ELR (cell line): Measurements from ENCODE around the gene HSD17B12.

Source experiments
- DNase-seq: peaks from one replicate; pipeline ENCODE4 v3.0.0-alpha.2; 2015; ENCODE audit warnings: low read depth

The HSD17B12 gene

GRCh38 chr11:43806976-43807375 is 126.4 kb downstream of the HSD17B12 start:
- no peak for DNase-seq

DNA sequence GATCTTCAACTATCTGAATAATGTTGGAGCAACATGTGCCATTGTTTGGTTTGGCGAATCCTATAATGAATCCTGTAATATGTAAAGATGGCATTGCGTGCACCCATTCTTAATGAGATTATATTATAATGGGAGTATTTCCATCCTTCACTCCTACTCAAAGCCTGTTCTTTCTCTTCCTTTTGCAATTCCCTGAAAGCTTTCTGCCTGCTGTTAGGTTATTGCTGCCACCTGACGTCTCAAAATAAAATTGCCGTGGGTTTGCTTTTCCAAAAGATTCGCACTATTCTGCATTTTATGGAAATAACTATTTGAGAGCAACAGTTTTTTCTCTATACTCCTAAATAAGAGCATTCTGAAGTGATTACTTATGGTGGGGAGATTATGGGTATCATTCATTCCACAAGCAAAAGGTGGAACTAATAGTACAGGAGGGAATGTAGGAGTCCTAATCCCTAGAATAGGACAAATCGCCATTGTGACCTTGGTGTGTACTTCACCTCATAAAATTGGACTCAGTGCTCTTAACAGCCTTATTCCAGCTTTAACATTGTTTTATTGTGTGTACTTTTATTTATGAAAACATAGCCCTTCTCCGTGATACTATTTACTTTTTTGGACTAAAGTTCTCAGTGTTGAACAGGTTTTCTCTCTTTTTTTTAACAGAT is 130.5 kb downstream of the HSD17B12 start:
- DNase-seq, result peak; percentile 11

- DNase-seq, result no peak
Measured at GRCh38 chr11:43812471-43812870, 131.9 kb downstream of the HSD17B12 start.

GRCh38 chr11:43818220-43818619 is 137.7 kb downstream of the HSD17B12 start:
- peak; percentile 87 for DNase-seq

DNA sequence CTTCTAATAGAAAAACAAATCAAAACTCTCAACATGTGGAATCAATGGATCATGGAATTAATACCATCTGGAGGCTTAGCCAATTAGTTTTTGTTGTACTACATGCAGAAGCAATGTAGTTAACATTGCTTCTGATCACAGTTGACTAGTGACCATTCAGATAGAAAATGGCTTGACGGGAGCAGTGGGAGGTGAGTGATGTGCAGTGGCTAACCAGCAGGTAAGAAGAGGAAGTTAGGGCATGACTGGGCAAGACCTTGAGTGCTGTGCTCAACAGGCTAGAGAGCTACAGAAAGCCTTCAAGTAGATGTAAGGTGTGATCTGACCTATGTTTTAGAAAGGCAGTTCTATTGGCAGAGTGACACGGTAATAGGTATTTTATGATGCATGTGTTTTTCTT is 139.4 kb downstream of the HSD17B12 start:
- no peak for DNase-seq

GRCh38 chr11:43823316-43823715 is 142.8 kb downstream of the HSD17B12 start:
- DNase-seq, result no peak

GRCh38 chr11:43823851-43824250 is 143.3 kb downstream of the HSD17B12 start:
- no peak for DNase-seq

- DNase-seq, result peak; percentile 65
Measured at GRCh38 chr11:43825217-43825816, 144.8 kb downstream of the HSD17B12 start.

DNA sequence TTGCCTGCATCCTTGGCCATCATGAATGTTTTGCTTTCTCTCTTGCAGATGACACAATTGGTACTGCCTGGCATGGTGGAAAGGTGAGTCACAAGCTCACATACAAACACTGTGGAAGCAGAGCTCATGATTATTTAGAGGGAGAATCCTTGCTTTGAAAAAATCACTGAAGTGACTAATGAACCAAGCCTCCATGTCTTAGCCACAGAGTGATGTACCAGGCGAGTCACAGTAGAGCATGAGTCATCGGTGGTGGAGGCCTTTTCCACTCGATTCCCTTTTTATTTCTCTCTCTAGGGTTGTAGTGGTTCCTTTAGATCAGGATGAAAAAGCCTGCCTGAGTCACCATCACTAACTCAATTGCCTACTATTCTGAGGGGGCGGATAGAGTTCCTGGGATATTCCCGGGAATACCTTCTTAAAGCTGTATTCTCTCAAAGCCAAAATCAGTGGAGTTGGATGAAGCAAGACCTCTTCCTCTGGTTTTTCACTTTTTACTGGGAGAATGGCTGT is 150.4 kb downstream of the HSD17B12 start:
- DNase-seq, result peak; percentile 100

DNA sequence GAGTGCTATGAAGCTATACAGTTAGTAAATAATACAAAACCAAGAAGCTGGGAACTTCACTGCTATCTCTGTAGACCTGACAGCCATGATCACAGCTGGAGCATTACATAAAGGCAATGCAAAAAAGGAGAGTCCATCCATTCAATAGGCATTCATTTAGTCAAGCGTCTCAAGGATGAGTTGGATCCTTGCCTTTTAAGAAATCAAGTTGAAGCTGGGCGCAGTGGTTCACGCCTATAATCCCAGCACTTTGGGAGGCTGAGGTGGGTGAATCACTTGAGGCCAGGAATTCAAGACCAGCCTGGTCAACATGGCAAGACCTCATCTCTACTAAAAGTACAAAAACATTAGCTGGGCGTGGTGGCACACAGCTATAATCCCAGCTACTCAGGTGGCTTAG is 152.0 kb downstream of the HSD17B12 start:
- DNase-seq, result peak; percentile 15

DNA sequence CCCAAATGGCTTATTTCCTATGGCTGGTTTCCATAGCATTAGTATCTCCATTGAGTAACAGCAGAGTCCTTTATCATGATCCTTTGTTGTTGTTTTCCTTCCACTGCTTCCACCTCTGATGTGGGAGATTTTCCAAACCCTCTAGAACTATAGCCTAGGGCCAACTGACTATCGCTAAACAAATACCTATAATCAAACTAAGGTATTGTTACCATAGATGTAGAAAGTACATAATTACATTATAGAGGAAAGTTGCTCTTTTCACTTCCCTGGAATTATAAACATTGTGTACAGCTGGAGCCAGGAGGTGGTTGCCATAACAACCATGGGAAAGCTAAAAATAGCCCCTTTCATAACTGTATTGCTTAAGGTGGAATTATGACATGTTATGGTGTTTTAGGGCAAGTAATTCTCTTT is 153.1 kb downstream of the HSD17B12 start:
- DNase-seq, result peak; percentile 26

DNA sequence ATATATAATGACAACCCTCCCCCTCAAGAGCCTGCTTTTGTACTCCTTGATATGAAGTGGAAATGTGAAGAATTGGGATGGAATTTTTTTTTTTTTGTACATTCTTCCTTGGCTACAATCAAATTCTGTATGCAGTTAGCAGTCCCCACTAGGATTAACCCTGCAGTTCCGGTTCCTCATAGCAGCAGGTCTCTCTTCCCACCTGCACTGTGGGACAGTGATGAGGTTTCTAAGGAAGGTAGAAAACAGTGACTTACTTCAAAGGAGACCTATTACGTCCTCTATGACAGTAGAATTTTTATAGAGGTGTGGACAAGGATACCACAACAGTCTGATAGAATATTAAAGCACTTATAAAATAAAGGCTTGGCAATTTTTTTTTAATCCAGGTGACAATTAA is 153.7 kb downstream of the HSD17B12 start:
- DNase-seq, result no peak

GRCh38 chr11:43835104-43835503 is 154.6 kb downstream of the HSD17B12 start:
- no peak for DNase-seq

DNA sequence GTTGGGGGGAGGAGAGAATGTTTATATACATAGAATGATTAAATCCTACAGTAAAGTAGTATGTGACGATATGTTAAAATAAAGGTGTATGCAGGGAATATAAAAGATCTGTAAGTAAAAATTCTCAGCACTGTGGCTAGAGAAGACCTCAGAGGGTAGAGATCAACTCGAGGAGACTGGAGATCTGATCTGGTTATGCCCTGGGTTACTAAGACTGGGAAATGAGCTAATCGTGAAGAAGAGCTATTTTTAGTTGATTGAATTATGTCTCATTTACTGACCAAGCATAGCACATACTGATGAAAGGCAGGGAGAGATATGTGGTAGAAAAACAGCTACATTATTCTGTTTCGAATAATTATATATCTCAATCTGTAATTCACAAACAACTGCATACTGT is 157.3 kb downstream of the HSD17B12 start:
- no peak for DNase-seq

GRCh38 chr11:43842021-43842420 is 161.5 kb downstream of the HSD17B12 start:
- DNase-seq, result no peak

DNA sequence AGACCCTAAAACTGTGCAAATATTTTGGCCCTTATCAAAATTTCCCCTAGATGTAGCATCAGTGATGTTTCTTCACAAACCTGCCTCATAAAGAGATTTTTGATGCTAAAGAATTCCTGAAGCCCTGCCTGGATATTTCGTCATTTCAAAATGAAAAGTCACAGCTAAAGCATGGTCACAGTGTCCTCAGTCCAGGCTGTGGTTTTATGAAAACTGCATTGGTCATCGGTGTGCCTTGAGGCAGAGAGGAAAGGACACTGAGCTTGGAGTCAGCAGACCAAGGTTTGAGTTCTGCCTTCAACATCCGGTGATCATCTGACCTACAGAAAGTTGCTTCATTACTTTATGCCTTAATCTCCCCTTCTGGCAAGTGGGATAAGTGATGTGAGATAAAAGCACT is 165.3 kb downstream of the HSD17B12 start:
- DNase-seq, result peak; percentile 74

GRCh38 chr11:43852057-43852636 is 171.6 kb downstream of the HSD17B12 start:
- peak; percentile 80 for DNase-seq

DNA sequence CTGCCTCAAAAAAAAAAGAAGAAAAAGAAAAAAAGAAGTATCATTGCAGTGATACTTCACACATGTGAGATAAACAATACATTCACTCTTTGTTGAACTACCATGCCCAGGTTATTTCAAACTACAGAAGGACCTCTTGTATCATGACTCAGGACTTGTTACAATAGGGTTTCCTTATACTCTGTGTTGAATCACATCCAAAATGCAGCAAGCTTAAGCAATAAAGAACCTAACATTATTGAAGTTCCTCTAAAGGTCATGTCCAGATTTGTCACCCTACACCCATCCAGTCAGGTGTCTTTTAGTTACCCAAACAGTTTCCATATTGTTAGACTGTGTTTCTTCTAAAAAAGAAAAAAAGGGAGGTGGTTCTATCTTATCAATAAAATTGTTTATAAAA is 173.2 kb downstream of the HSD17B12 start:
- DNase-seq, result no peak

- no peak for DNase-seq
Measured at GRCh38 chr11:43856993-43857392, 176.5 kb downstream of the HSD17B12 start.

GRCh38 chr11:43861141-43861540 is 180.6 kb downstream of the HSD17B12 start:
- DNase-seq, result no peak

DNA sequence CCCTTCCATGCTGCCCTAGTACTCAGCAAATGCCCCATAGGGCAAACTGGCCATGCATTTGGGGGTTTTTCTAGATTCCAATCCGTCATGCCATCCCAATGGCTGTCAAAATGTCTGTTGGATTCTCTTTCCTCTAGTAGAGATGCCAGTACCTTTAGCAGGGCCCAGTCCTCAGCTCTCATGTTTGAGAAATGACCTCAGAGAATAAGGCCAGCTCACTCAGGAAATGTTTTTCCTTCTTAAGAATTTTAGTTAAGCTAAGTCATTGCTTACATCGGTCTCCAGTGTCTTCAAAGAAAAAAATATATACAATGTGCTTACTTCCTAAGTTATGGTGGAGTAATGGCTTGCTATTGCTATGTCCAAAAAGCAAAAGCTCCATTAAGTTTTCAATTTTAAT is 186.0 kb downstream of the HSD17B12 start:
- DNase-seq, result peak; percentile 48

GRCh38 chr11:43866969-43867368 is 186.4 kb downstream of the HSD17B12 start:
- DNase-seq, result no peak

- peak; percentile 72 for DNase-seq
Measured at GRCh38 chr11:43868852-43869567, 188.5 kb downstream of the HSD17B12 start.
